Keratinocyte (primary cell): ENCODE data around the gene PDE8A. TPM values are rescaled to one million over a fixed set of nuclear protein-coding genes. Genes with fewer than 3 reads are reported as not detected.

Experiments used
- DNase-seq: peaks from one replicate; pipeline ENCODE4 v3.0.0-alpha.2; 2011; ENCODE audit warnings: low read depth, missing footprints, low spot score
- FAIRE-seq: peaks from 2 replicates; lab custom pipeline; 2011; peaks lifted over from hg19 to GRCh38; lab: Jason Lieb, UNC
- H2AFZ ChIP-seq: 2 replicates; pipeline ENCODE4 v1.6.0; 2012; ENCODE audit warnings: low read length, control low read depth, inconsistent platforms; ENCODE audit not compliant: control insufficient read depth
- H3K27ac ChIP-seq: 2 replicates; pipeline ENCODE4 v1.5.1; 2011; ENCODE audit warnings: low read length; ENCODE audit not compliant: control insufficient read depth, insufficient read depth
- H3K27me3 ChIP-seq: 3 replicates; pipeline ENCODE4 v1.6.0; 2011; ENCODE audit warnings: low read length; ENCODE audit not compliant: control insufficient read depth, insufficient read depth; ENCODE audit errors: extremely low read depth
- H3K36me3 ChIP-seq, 2 experiments: 2 replicates in 1 of 2; 3 replicates in 1 of 2; pipeline ENCODE4 v1.5.1; 2011; ENCODE audit warnings: low read length in 2 of 2, mild to moderate bottlenecking in 1 of 2; ENCODE audit not compliant: control insufficient read depth in 2 of 2, insufficient read depth in 2 of 2; ENCODE audit errors: extremely low read depth in 1 of 2
- H3K4me1 ChIP-seq: 3 replicates; pipeline ENCODE4 v1.5.1; 2011; ENCODE audit warnings: low read length; ENCODE audit not compliant: control insufficient read depth, insufficient read depth; ENCODE audit errors: extremely low read depth
- H3K4me2 ChIP-seq: 3 replicates; pipeline ENCODE4 v1.6.0; 2011; ENCODE audit warnings: low read depth, low read length; ENCODE audit not compliant: control insufficient read depth, insufficient read depth; ENCODE audit errors: extremely low read depth
- H3K4me3 ChIP-seq, 3 experiments: fragments of 200-600 bp in 1 of 3; sonication (generic) in 1 of 3; 2 replicates in 2 of 3; 3 replicates in 1 of 3; pipeline ENCODE4 v1.5.1; 2011 to 2016; ENCODE audit warnings: low read length in 3 of 3, mild to moderate bottlenecking in 3 of 3, control low read depth in 2 of 3, inconsistent platforms in 1 of 3, low read depth in 1 of 3, mixed read lengths in 1 of 3, mixed run types in 1 of 3, moderate library complexity in 1 of 3; ENCODE audit not compliant: control insufficient read depth in 2 of 3, insufficient read depth in 2 of 3; ENCODE audit errors: extremely low read depth in 1 of 3
- H3K79me2 ChIP-seq: 2 replicates; pipeline ENCODE4 v1.6.0; 2012; ENCODE audit warnings: low read length; ENCODE audit not compliant: control insufficient read depth, insufficient read depth
- H3K9ac ChIP-seq: 3 replicates; pipeline ENCODE4 v1.6.0; 2011; ENCODE audit warnings: low read length; ENCODE audit not compliant: control insufficient read depth, insufficient read depth; ENCODE audit errors: extremely low read depth
- H3K9me1 ChIP-seq: 3 replicates; pipeline ENCODE4 v1.6.0; 2011; ENCODE audit warnings: low read length; ENCODE audit not compliant: control insufficient read depth, insufficient read depth; ENCODE audit errors: extremely low read depth
- H3K9me3 ChIP-seq: 2 replicates; pipeline ENCODE4 v1.5.1; 2012; ENCODE audit warnings: low read depth, low read length; ENCODE audit not compliant: control insufficient read depth
- H4K20me1 ChIP-seq: 3 replicates; pipeline ENCODE4 v1.6.0; 2011; ENCODE audit warnings: low read length; ENCODE audit not compliant: control insufficient read depth, insufficient read depth; ENCODE audit errors: extremely low read depth
- EZH2 ChIP-seq: IDR thresholded peaks from one replicate; pipeline ENCODE4 v1.6.1; 2012; ENCODE audit warnings: inconsistent platforms, mild to moderate bottlenecking, low read length, moderate library complexity
- dilution Hi-C: fragments of 300-500 bp; cut with MboI; formaldehyde crosslinking; loops from one replicate; pipeline ENCODE4 v1.7.0; 2020; ENCODE audit warnings: low sequenced_read_pairs; ENCODE audit not compliant: extremely low pct_ligation_motif_present
- polyA plus RNA-seq, 5 experiments: library from polyadenylated mRNA; depleted of rRNA in 3 of 5; stranded (reverse) in 3 of 5; stranded (forward) in 1 of 5; unstranded in 1 of 5; fragments of >200 nt; gene quantifications; 1 replicate in 1 of 5; 2 replicates in 3 of 5; 3 replicates in 1 of 5; pipeline versions ENCODE4 v1.2.1 to v1.2.3, GENCODE V29; 2011 to 2012; ENCODE audit warnings: missing spikeins in 2 of 5, low read depth in 1 of 5, low replicate concordance in 1 of 5
- TF ChIP-seq, protein P1 (sequence below), 3 experiments: IDR thresholded peaks in 1 of 3; conservative IDR thresholded peaks in 1 of 3; optimal IDR thresholded peaks in 1 of 3; 2 replicates in 2 of 3; 3 replicates in 1 of 3; pipeline versions ENCODE3 to v1.5.1; 2011; ENCODE audit warnings: low read length in 3 of 3, mild to moderate bottlenecking in 3 of 3, moderate library complexity in 2 of 3, control low read depth in 1 of 3, inconsistent platforms in 1 of 3; ENCODE audit not compliant: insufficient read depth in 2 of 3; ENCODE audit errors: extremely low read depth in 1 of 3

Gene PDE8A
- polyA plus RNA-seq, 1 donor (not counting 4 experiments of a cell fraction or from before 2014, with no cell fraction given): 24.1 TPM

DNA sequence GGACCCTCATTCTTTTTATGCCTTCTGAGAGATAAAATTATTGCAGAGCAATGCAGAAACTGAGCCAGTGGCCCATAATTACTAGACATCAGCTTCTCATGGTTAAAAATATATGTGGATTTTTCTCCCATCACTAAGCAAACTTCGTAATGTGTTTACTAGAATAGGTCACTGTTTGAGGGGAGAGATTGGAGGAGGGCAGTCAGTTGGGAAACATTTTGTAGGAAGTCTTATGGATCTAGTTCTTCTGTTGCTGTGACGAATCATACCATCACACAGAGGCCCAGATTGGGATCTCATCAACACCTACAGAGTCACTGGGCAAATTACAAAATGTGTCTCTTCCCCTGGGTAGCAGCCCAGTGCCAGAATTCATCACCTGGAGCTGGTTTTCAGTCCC lies 81.4 kb downstream of the PDE8A start:
- no peaks in the 10 kb centered on the region for H4K20me1 ChIP-seq
- dilution Hi-C loops: no loop called here
- TF ChIP-seq, protein P1, sequence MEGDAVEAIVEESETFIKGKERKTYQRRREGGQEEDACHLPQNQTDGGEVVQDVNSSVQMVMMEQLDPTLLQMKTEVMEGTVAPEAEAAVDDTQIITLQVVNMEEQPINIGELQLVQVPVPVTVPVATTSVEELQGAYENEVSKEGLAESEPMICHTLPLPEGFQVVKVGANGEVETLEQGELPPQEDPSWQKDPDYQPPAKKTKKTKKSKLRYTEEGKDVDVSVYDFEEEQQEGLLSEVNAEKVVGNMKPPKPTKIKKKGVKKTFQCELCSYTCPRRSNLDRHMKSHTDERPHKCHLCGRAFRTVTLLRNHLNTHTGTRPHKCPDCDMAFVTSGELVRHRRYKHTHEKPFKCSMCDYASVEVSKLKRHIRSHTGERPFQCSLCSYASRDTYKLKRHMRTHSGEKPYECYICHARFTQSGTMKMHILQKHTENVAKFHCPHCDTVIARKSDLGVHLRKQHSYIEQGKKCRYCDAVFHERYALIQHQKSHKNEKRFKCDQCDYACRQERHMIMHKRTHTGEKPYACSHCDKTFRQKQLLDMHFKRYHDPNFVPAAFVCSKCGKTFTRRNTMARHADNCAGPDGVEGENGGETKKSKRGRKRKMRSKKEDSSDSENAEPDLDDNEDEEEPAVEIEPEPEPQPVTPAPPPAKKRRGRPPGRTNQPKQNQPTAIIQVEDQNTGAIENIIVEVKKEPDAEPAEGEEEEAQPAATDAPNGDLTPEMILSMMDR (optimal IDR thresholded peaks at IDR 0.05 in 1 of 3, IDR thresholded peaks at IDR 0.05 in 1 of 3, conservative IDR thresholded peaks at IDR 0.05 in 1 of 3; ENCODE audit: extremely low read depth in 1 of 3, insufficient read depth in 2 of 3, low read length in 3 of 3): no peak
- no peak for TF ChIP-seq EZH2
- no peak overlapping the region for H3K4me2 ChIP-seq
- H3K27ac ChIP-seq: no peak overlapping the region
- H3K79me2 ChIP-seq: peaks cover 3% of the 10 kb centered on the region
- H3K36me3 ChIP-seq: peaks cover 0 to 2% of the 10 kb centered on the region in 2 experiments
- H2AFZ ChIP-seq: no peak overlapping the region
- no peaks in the 10 kb centered on the region for H3K27me3 ChIP-seq
- no peaks in the 10 kb centered on the region for H3K4me1 ChIP-seq
- no peak for DNase-seq
- H3K9ac ChIP-seq: no peak overlapping the region
- H3K4me3 ChIP-seq: no peak overlapping the region
- no peaks in the 10 kb centered on the region for H3K9me3 ChIP-seq
- no peaks in the 10 kb centered on the region for H3K9me1 ChIP-seq
- FAIRE-seq: no peak

DNA sequence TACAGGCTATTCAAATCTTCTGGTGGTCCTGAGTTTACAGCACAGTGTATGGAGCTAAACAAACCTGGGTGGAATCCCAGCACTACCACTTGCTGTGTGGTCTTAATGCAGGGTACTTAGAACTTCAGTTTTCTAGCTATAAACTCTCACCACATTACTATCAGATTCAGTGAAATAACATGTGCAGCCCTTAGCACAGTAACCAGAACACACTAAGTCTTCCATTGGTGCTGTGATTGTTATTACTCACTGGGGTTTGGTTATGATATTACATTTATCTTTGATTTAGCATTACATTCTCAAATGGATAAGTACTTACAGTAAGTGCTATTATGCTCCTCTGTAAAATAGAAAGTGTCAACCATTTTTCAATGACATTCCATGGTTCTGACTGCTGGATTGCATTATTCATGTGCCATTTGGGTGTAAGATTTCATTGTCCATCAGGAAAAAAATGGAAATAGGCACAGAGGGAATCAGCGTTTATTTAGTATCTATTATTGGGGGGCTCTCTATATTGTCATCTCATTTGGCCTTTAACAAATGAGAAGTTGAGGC lies 81.9 kb downstream of the PDE8A start:
- peaks cover 1% of the 10 kb centered on the region for H3K79me2 ChIP-seq

More for the DNA sequence above, 81.9 kb downstream of the PDE8A start:
- dilution Hi-C loops: no loop called here
- no peaks in the 10 kb centered on the region for H4K20me1 ChIP-seq
- peaks cover 0 to 2% of the 10 kb centered on the region in 2 experiments for H3K36me3 ChIP-seq
- H3K4me3 ChIP-seq: no peak overlapping the region
- DNase-seq (no peak), FAIRE-seq (no peak)
- no peak overlapping the region for H2AFZ ChIP-seq
- H3K9me3 ChIP-seq: no peaks in the 10 kb centered on the region
- H3K4me1 ChIP-seq: no peaks in the 10 kb centered on the region
- H3K27me3 ChIP-seq: no peaks in the 10 kb centered on the region
- no peak overlapping the region for H3K4me2 ChIP-seq
- TF ChIP-seq, protein P1 (optimal IDR thresholded peaks at IDR 0.05 in 1 of 3, IDR thresholded peaks at IDR 0.05 in 1 of 3, conservative IDR thresholded peaks at IDR 0.05 in 1 of 3; ENCODE audit: extremely low read depth in 1 of 3, insufficient read depth in 2 of 3, low read length in 3 of 3): no peak
- no peak for TF ChIP-seq EZH2
- H3K9ac ChIP-seq: no peak overlapping the region
- H3K27ac ChIP-seq: no peak overlapping the region
- H3K9me1 ChIP-seq: no peaks in the 10 kb centered on the region
